Measurements from ENCODE around the gene YLPM1.

YLPM1 gene

DNA sequence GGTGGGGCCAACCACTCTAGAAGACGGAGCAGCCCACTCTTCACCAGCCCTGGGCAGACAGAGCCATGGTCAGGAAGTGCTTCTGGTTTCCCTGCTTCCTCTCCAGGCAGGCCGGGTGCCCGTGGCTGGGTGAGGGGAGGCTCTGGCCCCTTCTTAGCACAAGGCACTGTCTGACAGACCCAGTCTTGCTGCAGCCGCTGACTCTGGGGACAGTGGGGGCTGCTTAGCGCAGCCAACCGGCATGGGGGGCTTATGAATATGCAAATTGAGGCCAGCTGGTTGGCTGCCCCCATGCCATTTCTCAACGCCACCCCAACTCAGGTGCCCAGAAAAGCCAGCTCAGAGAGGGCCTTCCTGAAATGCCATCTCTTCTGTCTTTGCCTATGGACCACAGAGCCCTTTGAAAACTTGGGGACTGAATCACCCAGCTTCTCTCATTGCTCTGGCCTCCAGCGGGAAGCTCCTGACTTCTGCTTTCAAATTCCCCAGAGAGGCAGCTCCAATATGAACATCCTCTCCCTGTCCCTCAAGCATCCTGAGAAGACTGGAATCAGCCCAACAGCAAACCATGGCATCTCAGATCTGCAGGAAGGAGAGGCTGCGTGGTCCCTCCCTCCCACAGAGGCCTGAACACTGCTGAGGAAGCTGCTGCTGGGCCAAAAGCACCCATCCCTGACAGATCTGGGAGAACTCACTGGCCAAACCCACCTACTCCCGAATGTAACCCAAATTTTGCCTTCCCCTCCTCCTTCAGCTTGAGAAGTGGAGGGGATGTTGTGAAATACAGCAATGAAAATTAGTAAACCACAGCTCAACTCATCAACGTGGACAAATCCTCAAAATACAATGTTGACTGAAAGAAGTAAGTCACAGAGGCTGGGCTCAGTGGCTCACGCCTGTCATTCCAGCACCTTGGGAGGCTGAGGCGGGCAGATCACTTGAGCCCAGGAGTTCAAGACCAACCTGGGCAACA lies 113.1 kb downstream of the YLPM1 start, which contains the start of gene PROX2:
Gene PROX2 (minus strand): TSS at position 205 of the 973 bp plus-strand sequence. CDS start 12,311 bp downstream, outside the sequence.
- Histone ChIP-seq H3K27ac (ENCODE audit: low read depth, low read length) (no peak within 1 kb of the TSS), H3K9ac (ENCODE audit: low read depth, low read length) (no peak within 1 kb of the TSS), H3K9me3 (ENCODE audit: control insufficient read depth, insufficient read depth, low read length) (no peaks in the 10 kb centered on the region), H3K27me3 (ENCODE audit: control insufficient read depth, insufficient read depth, low read length) (no peaks in the 10 kb centered on the region), H3K4me1 (ENCODE audit: control insufficient read depth, insufficient read depth, low read length) (peaks cover 12% of the 10 kb centered on the region), H3K4me3 (ENCODE audit: low read depth, low read length) (no peak within 1 kb of the TSS), H3K36me3 (ENCODE audit: control insufficient read depth, insufficient read depth, low read length) (no peaks in the 10 kb centered on the region)

- H3K4me1 ChIP-seq (ENCODE audit: control insufficient read depth, insufficient read depth, low read length): peaks cover 26% of the 10 kb centered on the region
- no peaks in the 10 kb centered on the region for H3K9me3 ChIP-seq (ENCODE audit: control insufficient read depth, insufficient read depth, low read length)
- 0 out of 2 replicates have a peak, but pooled peaks cover 7% of the 10 kb centered on the region for H3K36me3 ChIP-seq (ENCODE audit: control insufficient read depth, insufficient read depth, low read length)
- no peak overlapping the region for H3K27ac ChIP-seq (ENCODE audit: low read depth, low read length)
- no peak overlapping the region for H3K4me3 ChIP-seq (ENCODE audit: low read depth, low read length)
- H3K9ac ChIP-seq (ENCODE audit: low read depth, low read length): no peak overlapping the region
- H3K27me3 ChIP-seq (ENCODE audit: control insufficient read depth, insufficient read depth, low read length): no peaks in the 10 kb centered on the region
Observed at GRCh38 chr14:74879427-74880182, 116.5 kb downstream of the YLPM1 start.

GRCh38 chr14:74881431-74882102 lies 118.5 kb downstream of the YLPM1 start, which contains the start of gene DLST:
Gene DLST, plus strand, starts transcription at chr14:74881916. Its CDS starts 38 bp downstream, at chr14:74881954.
- Histone ChIP-seq H3K27me3 (ENCODE audit: control insufficient read depth, insufficient read depth, low read length) (no peaks in the 10 kb centered on the region), H3K9me3 (ENCODE audit: control insufficient read depth, insufficient read depth, low read length) (no peaks in the 10 kb centered on the region), H3K27ac (ENCODE audit: low read depth, low read length) (peak within 1 kb of the TSS; percentile 86), H3K36me3 (ENCODE audit: control insufficient read depth, insufficient read depth, low read length) (peaks cover 7% of the 10 kb centered on the region; the same call in 1 of the 2 replicates), H3K4me1 (ENCODE audit: control insufficient read depth, insufficient read depth, low read length) (peaks cover 40% of the 10 kb centered on the region), H3K4me3 (ENCODE audit: low read depth, low read length) (peak within 1 kb of the TSS; percentile 95), H3K9ac (ENCODE audit: low read depth, low read length) (peak within 1 kb of the TSS; percentile 66)

DNA sequence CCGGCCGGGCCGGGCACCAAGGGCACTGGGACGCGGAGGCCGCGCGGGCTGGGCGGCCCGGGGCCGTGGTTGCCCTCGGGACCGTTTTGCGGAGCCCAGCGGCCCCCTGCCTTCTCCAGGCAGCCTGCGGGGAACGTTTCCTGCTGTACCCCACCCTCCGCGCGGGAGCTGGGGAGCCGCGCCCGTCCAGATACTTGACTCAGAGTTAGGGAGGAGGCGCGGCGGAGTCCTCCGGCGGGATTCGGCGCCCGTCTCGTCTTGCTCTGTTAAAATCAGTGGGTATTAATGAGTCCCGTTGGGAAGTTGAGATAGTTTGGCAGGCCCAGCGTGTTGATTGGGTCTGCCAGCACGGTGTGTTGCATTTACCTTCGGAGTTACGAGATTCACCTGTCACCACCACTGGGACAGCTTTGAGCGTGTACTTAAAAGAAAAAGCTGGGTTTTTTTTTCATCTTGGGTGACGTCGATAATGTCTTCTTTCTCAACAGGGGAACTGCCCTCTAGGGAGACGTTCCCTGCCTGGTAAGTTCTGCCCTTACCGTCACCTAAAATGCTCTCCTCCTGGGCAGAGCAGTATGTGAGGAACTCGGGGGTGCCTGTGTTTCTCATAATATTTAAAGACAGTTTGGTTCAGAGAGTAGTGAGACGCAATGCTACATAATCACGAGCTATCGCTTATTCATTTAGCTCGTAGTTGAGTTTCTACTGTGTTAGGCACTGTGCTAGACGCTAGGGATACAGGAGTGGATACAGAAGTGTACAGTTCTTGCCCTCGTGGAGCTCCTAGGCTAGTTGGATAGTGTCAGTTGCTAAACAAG lies 119.2 kb downstream of the YLPM1 start:
- Histone ChIP-seq H3K27ac (ENCODE audit: low read depth, low read length) (peak overlapping the region; percentile 86), H3K4me1 (ENCODE audit: control insufficient read depth, insufficient read depth, low read length) (peaks cover 46% of the 10 kb centered on the region), H3K36me3 (ENCODE audit: control insufficient read depth, insufficient read depth, low read length) (peaks cover 12% of the 10 kb centered on the region), H3K9me3 (ENCODE audit: control insufficient read depth, insufficient read depth, low read length) (no peaks in the 10 kb centered on the region), H3K27me3 (ENCODE audit: control insufficient read depth, insufficient read depth, low read length) (no peaks in the 10 kb centered on the region), H3K4me3 (ENCODE audit: low read depth, low read length) (peak overlapping the region; percentile 95), H3K9ac (ENCODE audit: low read depth, low read length) (peak overlapping the region; percentile 66)

All from HUES48 (cell line).